RWPE2 (cell line): ENCODE measurements around the gene PDE7B.

Experiments
- ATAC-seq: fragments of 200-7000 bp; cut with Tn5 transposase; 3 replicates; pipeline ENCODE4 v1.9.1; 2021; ENCODE audit warnings: low read depth
- DNase-seq: peaks from one replicate; pipeline ENCODE4 v3.0.0-alpha.2; 2020; ENCODE audit warnings: low spot score
- H3K27ac ChIP-seq: fragments of 450-650 bp; 2 replicates; pipeline ENCODE4 v1.5.1; 2017; ENCODE audit warnings: mild to moderate bottlenecking; ENCODE audit not compliant: poor library complexity, severe bottlenecking
- H3K27me3 ChIP-seq: fragments of 250-450 bp; sonication (Bioruptor Pico); 2 replicates; pipeline ENCODE4 v1.5.1; 2021; ENCODE audit warnings: mild to moderate bottlenecking, moderate library complexity; ENCODE audit not compliant: insufficient read depth, poor library complexity, severe bottlenecking
- H3K36me3 ChIP-seq: fragments of 250-450 bp; sonication (Bioruptor Pico); 2 replicates; pipeline ENCODE4 v1.5.1; 2020; ENCODE audit warnings: low read depth, mild to moderate bottlenecking, moderate library complexity
- H3K4me1 ChIP-seq: fragments of 250-450 bp; sonication (Bioruptor Pico); 2 replicates; pipeline ENCODE4 v1.5.1; 2021; ENCODE audit warnings: mild to moderate bottlenecking, moderate library complexity; ENCODE audit not compliant: insufficient read depth, poor library complexity, severe bottlenecking
- H3K4me3 ChIP-seq: fragments of 250-450 bp; sonication (Bioruptor Pico); 2 replicates; pipeline ENCODE4 v1.5.1; 2021; ENCODE audit warnings: mild to moderate bottlenecking, moderate library complexity; ENCODE audit not compliant: severe bottlenecking
- H3K9me3 ChIP-seq: fragments of 250-450 bp; sonication (Bioruptor Pico); 2 replicates; pipeline ENCODE4 v1.5.1; 2021; ENCODE audit warnings: mild to moderate bottlenecking, moderate library complexity; ENCODE audit not compliant: severe bottlenecking
- TF ChIP-seq, protein P1 (sequence below): fragments of 450-650 bp; IDR thresholded peaks from one replicate; pipeline ENCODE4 v1.5.1; 2017; ENCODE audit warnings: mild to moderate bottlenecking, moderate library complexity; ENCODE audit not compliant: poor library complexity, severe bottlenecking

Gene PDE7B

DNA sequence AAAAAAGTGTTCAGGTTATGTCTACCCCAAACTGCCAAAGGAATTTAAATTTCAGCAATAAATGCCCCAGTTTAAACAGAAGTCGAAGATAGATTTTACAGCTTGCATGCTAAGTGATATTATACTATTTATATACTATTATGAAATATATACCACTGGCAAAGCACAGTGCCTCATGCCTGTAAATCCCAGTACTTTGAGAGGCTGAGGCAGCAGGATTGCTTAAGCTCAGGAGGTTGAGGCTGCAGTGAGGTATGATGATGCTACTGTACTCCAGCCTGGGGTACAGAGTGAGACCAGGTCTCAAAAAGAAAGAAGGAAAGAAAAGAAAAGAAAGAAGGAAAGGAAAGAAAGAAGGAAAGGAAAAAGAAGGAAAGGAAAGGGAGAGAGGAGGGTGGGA lies 296.6 kb downstream of the PDE7B start:
- no peak overlapping the region for H3K27ac ChIP-seq
- no peak for DNase-seq
- H3K4me1 ChIP-seq = no peaks in the 10 kb centered on the region
- H3K36me3 ChIP-seq = no peaks in the 10 kb centered on the region
- H3K27me3 ChIP-seq = no peaks in the 10 kb centered on the region
- ATAC-seq = no peak
- TF ChIP-seq, protein P1, sequence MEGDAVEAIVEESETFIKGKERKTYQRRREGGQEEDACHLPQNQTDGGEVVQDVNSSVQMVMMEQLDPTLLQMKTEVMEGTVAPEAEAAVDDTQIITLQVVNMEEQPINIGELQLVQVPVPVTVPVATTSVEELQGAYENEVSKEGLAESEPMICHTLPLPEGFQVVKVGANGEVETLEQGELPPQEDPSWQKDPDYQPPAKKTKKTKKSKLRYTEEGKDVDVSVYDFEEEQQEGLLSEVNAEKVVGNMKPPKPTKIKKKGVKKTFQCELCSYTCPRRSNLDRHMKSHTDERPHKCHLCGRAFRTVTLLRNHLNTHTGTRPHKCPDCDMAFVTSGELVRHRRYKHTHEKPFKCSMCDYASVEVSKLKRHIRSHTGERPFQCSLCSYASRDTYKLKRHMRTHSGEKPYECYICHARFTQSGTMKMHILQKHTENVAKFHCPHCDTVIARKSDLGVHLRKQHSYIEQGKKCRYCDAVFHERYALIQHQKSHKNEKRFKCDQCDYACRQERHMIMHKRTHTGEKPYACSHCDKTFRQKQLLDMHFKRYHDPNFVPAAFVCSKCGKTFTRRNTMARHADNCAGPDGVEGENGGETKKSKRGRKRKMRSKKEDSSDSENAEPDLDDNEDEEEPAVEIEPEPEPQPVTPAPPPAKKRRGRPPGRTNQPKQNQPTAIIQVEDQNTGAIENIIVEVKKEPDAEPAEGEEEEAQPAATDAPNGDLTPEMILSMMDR = no peak
- no peaks in the 10 kb centered on the region for H3K9me3 ChIP-seq
- H3K4me3 ChIP-seq = no peak overlapping the region

DNA sequence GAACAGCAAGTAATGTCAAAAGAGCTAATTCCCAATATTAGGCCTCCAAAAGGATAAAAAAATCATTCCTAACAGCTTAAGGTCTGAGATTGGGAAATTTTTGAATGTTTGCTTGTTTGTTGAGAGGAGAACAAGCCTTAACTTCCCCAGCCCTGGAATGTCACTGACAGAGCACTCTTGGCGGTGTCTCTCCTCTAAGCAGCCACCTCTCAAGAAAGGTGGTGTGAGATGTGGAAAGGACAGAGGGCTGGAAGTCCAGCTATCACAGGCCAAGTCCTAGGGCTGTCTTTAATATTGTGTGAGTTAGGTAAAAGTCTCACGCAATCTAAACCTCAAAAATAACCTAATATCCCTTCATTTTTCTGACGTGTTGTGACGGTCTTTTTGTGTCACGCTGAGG lies 297.0 kb downstream of the PDE7B start:
- DNase-seq (no peak), ATAC-seq (no peak)
- no peaks in the 10 kb centered on the region for H3K9me3 ChIP-seq
- no peaks in the 10 kb centered on the region for H3K36me3 ChIP-seq
- TF ChIP-seq, protein P1 = no peak
- H3K4me1 ChIP-seq = no peaks in the 10 kb centered on the region
- H3K27ac ChIP-seq = no peak overlapping the region
- no peak overlapping the region for H3K4me3 ChIP-seq
- no peaks in the 10 kb centered on the region for H3K27me3 ChIP-seq

DNA sequence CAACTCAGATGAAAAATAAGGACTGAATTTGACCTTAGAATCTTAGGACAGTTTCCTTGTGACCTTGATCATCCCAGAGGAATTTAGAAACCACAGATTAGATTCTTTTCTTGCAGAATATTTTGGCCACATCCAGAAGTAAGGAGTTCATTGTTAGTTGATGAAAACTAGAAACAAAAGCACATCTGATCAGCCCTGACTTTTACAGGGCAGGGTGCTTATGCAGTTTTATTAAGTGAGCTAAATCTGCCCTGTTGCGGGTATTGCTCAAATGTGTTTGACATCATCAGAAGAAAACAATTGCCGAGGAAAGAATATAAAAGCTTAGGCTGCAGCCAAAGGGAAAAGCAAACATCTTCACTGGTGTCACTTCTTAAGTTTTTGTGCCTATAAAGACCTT lies 297.8 kb downstream of the PDE7B start:
- Histone ChIP-seq H3K36me3 (no peaks in the 10 kb centered on the region), H3K4me3 (no peak overlapping the region), H3K4me1 (no peaks in the 10 kb centered on the region), H3K27me3 (no peaks in the 10 kb centered on the region), H3K27ac (no peak overlapping the region), H3K9me3 (no peaks in the 10 kb centered on the region)
- ATAC-seq (no peak), DNase-seq (no peak)
- TF ChIP-seq, protein P1 = no peak

DNA sequence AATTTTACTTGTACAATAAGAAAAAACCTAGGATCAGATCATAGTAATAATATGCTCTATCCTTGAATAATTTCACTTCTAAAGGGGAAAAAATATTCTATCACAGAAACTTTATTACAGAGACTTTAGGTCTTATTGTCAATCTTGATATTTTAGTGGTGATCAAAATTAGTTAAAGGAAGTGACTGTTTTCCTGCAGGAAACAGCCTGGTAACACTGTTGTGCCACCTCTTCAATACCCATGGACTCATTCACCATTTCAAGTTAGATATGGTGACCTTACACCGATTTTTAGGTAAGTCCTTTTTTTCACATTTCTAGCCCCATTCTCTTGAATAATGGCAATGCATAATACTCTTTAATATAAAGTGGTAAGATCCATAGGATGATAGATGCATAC lies 299.5 kb downstream of the PDE7B start:
- DNase-seq (no peak), ATAC-seq (no peak)
- Histone ChIP-seq H3K4me1 (no peaks in the 10 kb centered on the region), H3K27ac (no peak overlapping the region), H3K9me3 (no peaks in the 10 kb centered on the region), H3K4me3 (no peak overlapping the region), H3K36me3 (no peaks in the 10 kb centered on the region), H3K27me3 (no peaks in the 10 kb centered on the region)
- TF ChIP-seq, protein P1 = no peak

DNA sequence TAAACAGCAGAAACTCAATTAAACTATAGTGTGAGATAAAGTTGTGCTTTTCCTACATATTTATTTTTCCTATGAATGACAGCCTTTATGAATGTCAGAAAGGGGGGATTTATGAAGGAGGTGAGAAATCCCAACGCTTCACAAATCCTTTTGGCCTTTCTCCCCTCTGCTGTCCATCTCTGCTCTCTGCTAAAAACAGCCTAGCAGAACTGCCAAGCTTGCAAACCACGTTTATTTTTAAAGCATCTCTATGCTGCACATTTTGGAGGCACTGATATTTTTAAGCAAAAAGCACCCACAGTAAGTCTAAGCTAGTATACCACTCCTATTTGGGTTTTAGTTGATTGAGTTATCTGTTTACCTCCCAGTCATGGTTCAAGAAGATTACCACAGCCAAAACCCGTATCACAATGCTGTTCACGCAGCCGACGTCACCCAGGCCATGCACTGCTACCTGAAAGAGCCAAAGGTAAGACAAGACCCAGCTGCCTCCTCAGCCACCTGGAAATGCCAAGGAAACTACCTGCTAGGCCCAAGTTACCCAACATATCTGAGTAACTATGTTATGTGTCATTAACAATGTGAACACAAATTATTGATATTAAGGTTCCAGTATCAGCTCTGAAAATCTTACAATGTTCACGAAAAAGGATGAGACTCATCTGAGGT lies 302.3 kb downstream of the PDE7B start:
- Histone ChIP-seq H3K9me3 (no peaks in the 10 kb centered on the region), H3K4me3 (no peak overlapping the region), H3K36me3 (no peaks in the 10 kb centered on the region), H3K27ac (no peak overlapping the region), H3K4me1 (no peaks in the 10 kb centered on the region), H3K27me3 (no peaks in the 10 kb centered on the region)
- ATAC-seq = no peak
- TF ChIP-seq, protein P1 = no peak
- DNase-seq = no peak
